AG04449 (cell line): ENCODE measurements around the gene GGTLC2.
"Not testable (repeated sequence)": the region's sequence is repeated elsewhere in the genome, so short reads cannot be mapped to it uniquely, and the experiment has no call there.

Experiments used
- CTCF ChIA-PET: fragments of 350-600 bp; formaldehyde crosslinking; extraction: SDS; loops from one replicate; lab custom pipeline; 2021; ENCODE audit warnings: antibody characterized with exemption; lab: Yijun Ruan, JAX
- POLR2A ChIA-PET: fragments of 400-600, 350-600 bp; formaldehyde crosslinking; extraction: SDS; loops from one replicate; lab custom pipeline; 2020; ENCODE audit warnings: antibody characterized with exemption, inconsistent platforms; lab: Yijun Ruan, JAX
- DNase-seq: peaks from one replicate; pipeline ENCODE4 v3.0.0-alpha.2; 2010; ENCODE audit warnings: low read depth, low spot score
- H3K4me3 ChIP-seq: 2 replicates; pipeline ENCODE4 v1.5.1; 2011; ENCODE audit warnings: low read depth, mild to moderate bottlenecking, control low read depth, low read length
- TF ChIP-seq, protein P1 (sequence below): IDR thresholded peaks from one replicate; pipeline ENCODE4 v1.5.1; 2011; ENCODE audit warnings: mild to moderate bottlenecking, moderate library complexity, low read length, control low read depth, inconsistent platforms; ENCODE audit not compliant: insufficient read depth; ENCODE audit errors: missing control alignments

Gene GGTLC2

DNA sequence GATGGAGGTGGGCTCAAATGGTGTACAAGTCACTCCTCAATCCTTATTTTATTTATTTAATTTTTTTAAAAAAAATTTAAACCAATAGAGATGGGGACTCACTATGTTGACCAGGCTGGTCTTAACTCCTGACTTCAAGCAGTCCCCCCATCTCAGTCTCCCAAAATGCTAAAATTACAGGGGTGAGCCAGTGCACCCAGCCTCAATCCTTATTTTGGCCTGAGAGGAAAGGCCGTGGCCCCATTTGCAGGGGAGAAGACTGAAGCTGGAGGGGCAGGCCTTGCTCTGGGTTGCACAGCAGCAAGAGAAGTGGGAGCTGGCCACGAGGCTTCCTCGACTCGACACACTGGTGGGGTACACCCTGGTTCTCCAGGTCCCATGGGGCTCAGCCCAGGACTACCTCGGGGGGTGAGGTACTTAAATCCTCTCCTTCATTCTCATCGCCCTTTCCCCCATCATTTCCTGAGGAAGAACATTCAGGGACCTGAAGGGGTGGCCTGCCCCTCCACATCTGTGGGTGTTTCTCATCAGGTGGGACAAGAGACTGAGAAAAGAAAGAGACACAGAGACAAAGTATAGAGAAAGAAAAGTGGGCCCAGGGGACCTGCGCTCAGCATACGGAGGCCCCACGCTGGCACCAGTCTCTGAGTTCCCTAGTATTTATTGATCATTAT, 4.6 kb downstream of the GGTLC2 start:
- POLR2A ChIA-PET, DNase-seq, CTCF ChIA-PET, H3K4me3 ChIP-seq: not testable (repeated sequence)

DNA sequence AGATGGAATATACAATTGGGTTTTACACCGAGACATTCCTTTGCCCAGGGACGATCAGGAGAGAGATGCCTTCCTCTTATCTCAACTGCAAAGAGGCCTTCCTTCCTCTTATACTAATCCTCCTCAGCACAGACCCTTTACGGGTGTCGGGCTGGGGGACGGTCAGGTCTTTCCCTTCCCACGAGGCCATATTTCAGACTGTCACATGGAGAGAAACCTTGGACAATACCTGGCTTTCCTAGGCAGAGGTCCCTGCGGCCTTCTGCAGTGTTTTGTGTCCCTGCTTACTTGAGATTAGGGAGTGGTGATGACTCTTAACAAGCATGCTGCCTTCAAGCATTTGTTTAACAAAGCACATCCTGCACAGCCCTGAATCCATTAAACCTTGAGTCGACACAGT, 5.3 kb downstream of the GGTLC2 start:
- CTCF ChIA-PET, POLR2A ChIA-PET, DNase-seq, H3K4me3 ChIP-seq: not testable (repeated sequence)

DNA sequence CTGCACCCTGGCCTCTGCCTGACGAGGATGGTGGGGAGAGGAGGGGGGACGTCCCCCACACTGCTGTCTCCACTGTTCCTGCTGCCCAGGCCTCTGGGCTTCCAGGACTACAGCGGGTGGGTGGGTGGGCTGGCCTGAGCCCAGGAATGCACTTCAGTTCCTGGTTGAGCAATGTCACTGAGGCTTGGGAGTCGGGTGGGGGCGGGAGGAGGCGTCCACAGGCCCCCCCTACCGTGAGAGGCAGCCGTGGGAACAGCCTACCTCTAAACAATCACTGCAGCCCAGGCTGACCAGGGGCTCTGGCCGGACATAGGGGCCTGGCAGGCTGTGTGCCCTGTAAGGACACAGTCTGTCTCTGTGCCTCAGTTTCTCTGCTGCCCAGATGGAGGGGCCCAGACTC, 6.0 kb downstream of the GGTLC2 start:
- POLR2A ChIA-PET: not testable (repeated sequence)

DNA sequence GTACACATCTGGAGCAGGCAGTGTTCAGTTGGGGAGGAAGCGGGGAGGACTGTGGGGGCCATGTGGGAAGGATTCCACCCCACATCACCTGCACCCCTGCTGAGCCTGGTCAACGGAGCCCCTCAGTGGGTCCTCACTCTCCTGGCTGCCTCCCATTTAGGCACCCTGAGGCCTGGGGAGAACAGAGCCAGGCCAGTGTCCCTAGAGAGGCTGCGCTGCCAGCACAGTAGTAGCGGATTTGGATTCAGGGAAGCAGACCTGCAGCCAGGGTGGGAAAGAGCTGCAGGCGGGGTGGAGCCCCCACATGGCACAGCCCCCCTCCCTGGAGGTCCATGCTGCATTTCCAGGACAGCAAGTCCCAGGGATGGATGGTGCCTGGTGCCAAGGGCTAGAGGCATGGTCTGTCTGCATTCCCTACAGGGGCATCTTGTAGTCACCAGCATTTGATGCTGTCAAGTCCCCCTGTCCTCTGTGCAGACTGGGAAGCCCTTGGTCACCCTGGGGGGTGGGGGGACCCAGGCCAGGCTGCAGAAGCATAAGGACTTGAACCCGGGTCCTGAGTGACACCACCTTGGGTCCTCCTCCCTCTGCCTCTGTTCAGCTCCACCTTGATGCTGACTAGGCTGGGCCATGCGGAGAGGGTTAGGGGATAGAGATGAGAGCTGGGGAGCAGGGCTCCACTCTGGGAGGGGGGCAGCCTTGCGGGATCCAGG, 6.5 kb downstream of the GGTLC2 start:
- CTCF ChIA-PET, POLR2A ChIA-PET, H3K4me3 ChIP-seq, DNase-seq: not testable (repeated sequence)

More for the DNA sequence above, 6.0 kb downstream of the GGTLC2 start:
- H3K4me3 ChIP-seq, DNase-seq, CTCF ChIA-PET: not testable (repeated sequence)

DNA sequence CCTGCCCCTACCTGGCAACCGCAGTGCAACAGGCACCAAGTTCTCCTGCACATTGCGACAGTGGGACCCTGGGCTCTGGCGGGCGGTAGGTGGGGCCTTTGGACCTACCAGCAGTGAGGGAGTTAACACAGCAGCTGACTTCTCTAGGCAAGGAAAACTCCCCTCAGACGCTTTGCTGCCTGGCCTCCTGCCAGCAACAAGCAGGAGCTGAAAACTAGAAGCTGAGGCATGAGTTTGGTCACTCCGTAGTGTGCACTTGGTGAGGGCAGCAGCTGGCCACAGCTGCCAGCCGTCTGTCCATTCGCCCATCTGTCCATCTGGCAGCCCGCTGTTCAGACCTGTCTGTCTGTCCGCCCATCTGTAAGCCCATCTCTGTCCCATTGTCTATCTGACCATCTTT, 7.2 kb downstream of the GGTLC2 start:
- DNase-seq, H3K4me3 ChIP-seq, POLR2A ChIA-PET, CTCF ChIA-PET: not testable (repeated sequence)

DNA sequence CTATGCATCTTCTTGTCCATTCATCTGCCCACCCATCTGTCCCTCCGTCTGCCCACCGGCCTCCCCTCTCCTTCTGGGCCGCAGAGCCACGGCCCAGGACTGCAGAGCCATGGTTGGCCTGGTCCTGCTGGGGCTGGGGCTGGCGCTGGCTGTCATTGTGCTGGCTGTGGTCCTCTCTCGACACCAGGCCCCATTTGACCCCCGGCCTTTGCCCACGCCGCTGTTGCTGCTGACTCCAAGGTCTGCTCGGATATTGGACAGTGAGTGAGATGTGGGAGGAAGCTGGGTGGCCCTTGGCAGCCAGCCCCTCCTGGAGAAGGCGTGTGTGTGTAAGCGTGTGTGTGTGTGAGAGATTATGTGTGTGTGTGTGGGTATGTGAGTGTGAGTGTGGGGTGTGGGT, 7.7 kb downstream of the GGTLC2 start:
- DNase-seq, CTCF ChIA-PET, H3K4me3 ChIP-seq, POLR2A ChIA-PET: not testable (repeated sequence)

DNA sequence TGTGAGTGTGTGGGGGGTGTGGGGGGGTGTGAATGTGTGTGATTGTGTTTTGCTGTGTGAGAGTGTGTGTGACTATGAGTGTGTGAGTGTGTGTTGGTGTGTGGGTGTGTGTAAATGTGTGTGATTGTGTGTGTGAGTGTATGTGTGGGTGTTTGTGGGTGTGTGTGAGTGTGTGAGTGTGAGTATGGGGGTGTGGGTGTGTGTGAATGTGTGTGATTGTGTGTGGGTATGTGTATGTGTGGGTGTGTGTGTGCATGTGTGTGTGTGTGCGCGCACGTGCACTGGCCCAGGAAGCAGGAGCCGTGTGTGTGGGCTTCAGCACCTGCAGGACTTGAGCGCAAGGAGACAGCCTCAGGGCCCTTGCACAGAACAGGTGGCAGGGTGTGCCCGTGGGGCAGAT, 8.2 kb downstream of the GGTLC2 start:
- H3K4me3 ChIP-seq, CTCF ChIA-PET, POLR2A ChIA-PET, DNase-seq: not testable (repeated sequence)

DNA sequence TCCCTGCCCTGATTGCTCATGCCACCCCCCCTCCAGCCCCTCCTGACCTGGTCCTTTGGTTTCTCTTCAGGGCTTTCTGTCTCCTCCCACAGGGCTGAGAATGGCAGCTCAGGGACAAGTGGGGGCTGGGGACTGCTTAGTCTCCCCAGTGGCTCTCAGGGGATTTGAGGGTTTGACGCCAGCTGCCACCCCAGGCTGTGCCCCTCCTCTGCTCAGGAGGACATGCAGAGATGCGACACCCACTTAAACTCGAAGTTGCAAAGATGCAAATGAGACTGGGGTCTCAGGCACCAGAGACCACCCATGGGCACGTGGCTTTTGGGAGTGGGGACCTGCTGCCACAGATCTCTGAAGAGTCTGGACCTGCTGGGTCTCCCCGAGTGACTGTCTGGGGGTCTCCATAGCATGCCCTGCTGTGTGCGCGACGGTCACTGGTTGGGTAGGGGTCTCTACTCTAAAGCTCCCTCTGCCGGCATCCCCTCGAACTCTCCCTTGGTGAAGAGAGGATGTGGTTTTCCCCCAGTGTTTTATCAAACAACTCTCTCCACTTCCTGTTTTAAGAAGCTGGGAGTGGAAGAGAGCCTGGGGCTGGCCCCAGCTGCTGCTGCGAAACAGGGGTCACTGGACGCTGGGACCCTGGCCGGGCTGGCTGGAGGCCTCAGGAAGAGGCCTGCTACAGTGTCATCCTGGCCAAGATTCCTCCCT, 9.4 kb downstream of the GGTLC2 start:
- POLR2A ChIA-PET, DNase-seq: not testable (repeated sequence)

DNA sequence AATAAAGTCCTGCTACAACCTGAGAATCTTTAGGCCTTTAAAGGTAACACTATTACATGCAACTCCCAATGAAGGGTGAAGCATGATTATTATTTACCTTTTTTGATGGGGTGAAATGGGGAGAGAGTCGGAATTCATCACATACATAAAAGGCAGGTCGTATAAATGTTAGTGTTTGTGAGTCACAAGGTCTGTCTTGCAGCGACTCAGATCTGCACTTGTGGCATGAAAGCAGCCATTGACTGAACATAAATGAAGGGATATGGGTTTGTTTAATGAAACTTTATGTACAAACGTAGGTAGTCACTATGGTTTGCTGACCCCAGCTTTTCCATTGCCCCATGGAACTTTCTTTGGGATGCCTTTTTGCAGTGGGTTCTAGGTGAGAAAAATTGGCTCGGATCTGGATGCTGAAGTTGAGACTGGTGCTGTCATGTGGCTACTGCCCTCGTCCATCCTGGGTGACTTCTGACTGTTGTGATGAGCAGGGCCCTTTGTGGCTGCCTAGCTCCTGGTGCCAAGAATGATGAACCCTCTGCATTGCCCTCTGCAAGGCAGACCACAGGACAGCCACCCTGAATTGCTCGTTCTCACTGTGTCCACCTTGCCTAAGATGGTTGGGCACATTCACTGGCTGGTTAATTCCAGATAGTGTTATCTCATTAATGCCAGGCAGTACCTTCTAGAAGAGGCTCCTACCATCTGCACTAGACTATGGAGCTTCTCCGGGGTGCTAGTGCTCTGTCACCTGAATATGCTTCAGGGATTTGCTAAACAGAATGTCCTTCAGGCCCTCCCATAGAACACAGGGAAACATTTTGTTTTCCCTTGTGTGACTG, 11.3 kb downstream of the GGTLC2 start:
- no peak for DNase-seq
- H3K4me3 ChIP-seq: no peak overlapping the region
- CTCF ChIA-PET: interaction anchor here (1.0 to 2.3 kb wide), 2 partner anchors 11 to 70 kb away, joined by 3 to 6 read pairs; no protein-coding TSS in a partner anchor
- POLR2A ChIA-PET: no interaction called here
- TF ChIP-seq, protein P1, sequence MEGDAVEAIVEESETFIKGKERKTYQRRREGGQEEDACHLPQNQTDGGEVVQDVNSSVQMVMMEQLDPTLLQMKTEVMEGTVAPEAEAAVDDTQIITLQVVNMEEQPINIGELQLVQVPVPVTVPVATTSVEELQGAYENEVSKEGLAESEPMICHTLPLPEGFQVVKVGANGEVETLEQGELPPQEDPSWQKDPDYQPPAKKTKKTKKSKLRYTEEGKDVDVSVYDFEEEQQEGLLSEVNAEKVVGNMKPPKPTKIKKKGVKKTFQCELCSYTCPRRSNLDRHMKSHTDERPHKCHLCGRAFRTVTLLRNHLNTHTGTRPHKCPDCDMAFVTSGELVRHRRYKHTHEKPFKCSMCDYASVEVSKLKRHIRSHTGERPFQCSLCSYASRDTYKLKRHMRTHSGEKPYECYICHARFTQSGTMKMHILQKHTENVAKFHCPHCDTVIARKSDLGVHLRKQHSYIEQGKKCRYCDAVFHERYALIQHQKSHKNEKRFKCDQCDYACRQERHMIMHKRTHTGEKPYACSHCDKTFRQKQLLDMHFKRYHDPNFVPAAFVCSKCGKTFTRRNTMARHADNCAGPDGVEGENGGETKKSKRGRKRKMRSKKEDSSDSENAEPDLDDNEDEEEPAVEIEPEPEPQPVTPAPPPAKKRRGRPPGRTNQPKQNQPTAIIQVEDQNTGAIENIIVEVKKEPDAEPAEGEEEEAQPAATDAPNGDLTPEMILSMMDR: no peak

More for the DNA sequence above, 9.4 kb downstream of the GGTLC2 start:
- CTCF ChIA-PET, H3K4me3 ChIP-seq: not testable (repeated sequence)

DNA sequence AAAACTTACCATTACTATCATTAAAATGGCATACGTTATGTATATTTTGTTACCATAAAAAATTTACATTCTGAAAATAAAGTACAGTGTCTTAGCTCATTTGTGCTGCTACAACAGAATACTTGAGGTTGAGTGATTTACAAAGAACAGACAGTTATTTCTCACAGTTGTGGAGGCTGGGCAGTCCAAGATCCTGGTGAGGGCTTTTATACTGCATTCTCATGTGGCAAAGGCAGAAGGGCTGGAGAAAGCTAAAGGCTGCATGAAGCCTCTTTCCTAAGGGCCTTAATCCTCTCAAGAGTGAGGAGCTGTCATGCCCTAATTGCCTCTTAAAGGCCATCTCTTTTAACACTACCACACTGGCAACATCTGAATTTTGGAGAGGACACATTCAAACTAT, 13.3 kb downstream of the GGTLC2 start:
- H3K4me3 ChIP-seq: no peak overlapping the region
- TF ChIP-seq, protein P1: no peak
- ChIA-PET CTCF (interaction anchor here (2.3 kb wide), 1 partner anchor 9 kb away, joined by 6 read pairs; no protein-coding TSS in a partner anchor), POLR2A (no interaction called here)
- DNase-seq: no peak
